ENCODE data around the gene MTMR12.

MTMR12 gene

DNA sequence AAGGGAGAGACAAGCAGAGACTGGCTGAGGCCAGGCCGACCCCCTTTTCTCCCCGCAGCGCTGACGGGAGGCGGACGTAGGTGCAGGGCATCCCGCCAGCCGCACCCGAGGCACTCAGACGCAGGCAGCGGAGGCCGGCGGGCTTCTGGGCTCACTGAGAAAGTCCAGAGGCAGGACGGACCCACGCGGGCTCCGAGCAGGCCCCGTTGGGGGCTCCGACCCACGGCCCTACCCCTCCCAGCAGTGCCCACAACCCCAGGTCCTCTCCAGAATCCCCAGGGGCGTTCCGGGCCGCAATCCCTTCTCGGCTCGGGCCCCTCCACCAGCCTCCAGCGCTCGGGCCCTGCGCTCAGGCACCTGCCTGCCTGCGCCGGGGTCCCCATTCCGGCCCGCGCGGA is 543 bp downstream of the MTMR12 start:
- in situ Hi-C loops (cut with MboI; ENCODE audit: low pct_unique_long_range_greater_than_20kb, low sequenced_read_pairs, unreplicated experiment) = no loop called here
- TF ChIP-seq, protein P1, sequence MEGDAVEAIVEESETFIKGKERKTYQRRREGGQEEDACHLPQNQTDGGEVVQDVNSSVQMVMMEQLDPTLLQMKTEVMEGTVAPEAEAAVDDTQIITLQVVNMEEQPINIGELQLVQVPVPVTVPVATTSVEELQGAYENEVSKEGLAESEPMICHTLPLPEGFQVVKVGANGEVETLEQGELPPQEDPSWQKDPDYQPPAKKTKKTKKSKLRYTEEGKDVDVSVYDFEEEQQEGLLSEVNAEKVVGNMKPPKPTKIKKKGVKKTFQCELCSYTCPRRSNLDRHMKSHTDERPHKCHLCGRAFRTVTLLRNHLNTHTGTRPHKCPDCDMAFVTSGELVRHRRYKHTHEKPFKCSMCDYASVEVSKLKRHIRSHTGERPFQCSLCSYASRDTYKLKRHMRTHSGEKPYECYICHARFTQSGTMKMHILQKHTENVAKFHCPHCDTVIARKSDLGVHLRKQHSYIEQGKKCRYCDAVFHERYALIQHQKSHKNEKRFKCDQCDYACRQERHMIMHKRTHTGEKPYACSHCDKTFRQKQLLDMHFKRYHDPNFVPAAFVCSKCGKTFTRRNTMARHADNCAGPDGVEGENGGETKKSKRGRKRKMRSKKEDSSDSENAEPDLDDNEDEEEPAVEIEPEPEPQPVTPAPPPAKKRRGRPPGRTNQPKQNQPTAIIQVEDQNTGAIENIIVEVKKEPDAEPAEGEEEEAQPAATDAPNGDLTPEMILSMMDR (IDR thresholded peaks at IDR 0.05; ENCODE audit: extremely low read depth, insufficient read depth, missing control alignments) = no peak
- DNase-seq (ENCODE audit: low spot score) = peak; percentile 51

DNA sequence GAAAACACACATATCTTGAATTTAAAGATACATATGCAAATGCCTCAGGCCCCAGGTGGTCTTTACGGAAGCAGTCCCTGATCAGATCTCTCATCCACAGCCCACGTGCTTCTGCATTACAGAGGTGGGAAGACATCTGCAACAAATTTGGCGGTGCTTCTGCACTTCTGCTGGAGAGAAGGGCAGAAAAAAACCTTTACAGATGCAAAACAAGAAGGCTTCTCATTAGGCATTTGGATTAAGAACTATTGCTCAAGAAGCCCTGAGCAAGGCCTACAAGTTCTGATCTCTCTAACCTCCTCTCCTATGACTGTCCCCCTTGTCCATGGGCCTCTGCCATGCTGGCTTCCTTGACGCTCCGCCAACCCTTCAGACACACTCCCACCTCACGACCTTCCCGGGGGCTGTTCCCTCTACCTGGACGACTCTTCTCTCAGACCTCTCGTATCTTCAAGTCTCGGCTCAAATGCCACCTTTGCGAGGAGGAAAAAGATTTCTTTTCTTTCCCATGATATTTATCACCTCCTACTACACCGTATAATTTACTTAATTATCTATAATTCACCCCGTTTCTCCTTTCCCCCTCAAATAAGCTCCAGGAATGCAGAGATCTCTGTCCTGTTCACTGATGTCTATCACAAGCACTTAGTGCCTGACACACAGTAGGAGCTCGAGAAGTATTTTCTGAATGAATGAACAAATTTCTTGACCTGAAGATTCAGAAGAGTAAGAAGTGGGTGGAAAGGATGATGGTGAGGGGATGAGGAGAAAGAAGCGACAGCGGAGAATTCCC is 1.1 kb downstream of the MTMR12 start:
- in situ Hi-C loops (cut with MboI; ENCODE audit: low pct_unique_long_range_greater_than_20kb, low sequenced_read_pairs, unreplicated experiment) = no loop called here
- TF ChIP-seq, protein P1 (IDR thresholded peaks at IDR 0.05; ENCODE audit: extremely low read depth, insufficient read depth, missing control alignments) = no peak
- peak; percentile 49 for DNase-seq (ENCODE audit: low spot score)

DNA sequence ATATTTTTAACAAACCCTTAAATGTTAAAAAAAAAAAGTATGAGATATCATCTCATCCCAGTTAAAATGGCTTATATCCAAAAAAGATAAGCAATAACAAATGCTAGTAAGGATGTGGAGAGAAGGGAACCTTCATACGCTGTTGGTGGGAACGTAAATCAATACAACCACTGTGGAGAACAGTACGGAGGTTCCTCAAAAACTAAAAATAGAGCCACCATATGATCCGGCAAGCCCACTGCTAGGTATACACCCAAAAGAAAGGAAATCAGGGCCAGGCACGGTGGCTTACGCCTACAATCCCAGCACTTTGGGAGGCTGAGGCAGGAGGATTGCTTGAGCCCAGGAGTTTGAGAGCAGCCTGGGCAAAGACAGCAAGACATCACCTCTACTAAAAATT is 3.0 kb downstream of the MTMR12 start:
- in situ Hi-C loops (cut with MboI; ENCODE audit: low pct_unique_long_range_greater_than_20kb, low sequenced_read_pairs, unreplicated experiment) = no loop called here
- DNase-seq (ENCODE audit: low spot score) = no peak
- TF ChIP-seq, protein P1 (IDR thresholded peaks at IDR 0.05; ENCODE audit: extremely low read depth, insufficient read depth, missing control alignments) = no peak

DNA sequence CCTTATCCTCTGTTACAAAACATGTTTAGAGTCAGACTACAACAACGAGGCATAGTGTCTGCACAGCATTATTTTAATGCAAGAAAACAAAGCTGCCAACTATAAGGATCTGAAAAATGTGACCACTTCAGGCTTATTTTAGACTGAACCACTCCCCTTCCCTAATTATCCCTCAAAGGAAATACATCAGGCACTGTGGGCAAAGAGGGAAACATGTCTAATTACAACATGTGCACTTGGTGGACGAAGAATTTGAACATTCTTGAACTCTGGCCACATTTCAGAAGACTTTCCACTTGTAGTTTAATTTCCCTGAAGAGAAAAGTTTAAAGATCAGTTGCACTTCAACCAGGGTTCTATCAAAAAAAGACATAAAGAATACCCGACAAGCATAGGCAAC is 3.8 kb downstream of the MTMR12 start:
- in situ Hi-C loops (cut with MboI; ENCODE audit: low pct_unique_long_range_greater_than_20kb, low sequenced_read_pairs, unreplicated experiment) = no loop called here
- TF ChIP-seq, protein P1 (IDR thresholded peaks at IDR 0.05; ENCODE audit: extremely low read depth, insufficient read depth, missing control alignments) = no peak
- no peak for DNase-seq (ENCODE audit: low spot score)

DNA sequence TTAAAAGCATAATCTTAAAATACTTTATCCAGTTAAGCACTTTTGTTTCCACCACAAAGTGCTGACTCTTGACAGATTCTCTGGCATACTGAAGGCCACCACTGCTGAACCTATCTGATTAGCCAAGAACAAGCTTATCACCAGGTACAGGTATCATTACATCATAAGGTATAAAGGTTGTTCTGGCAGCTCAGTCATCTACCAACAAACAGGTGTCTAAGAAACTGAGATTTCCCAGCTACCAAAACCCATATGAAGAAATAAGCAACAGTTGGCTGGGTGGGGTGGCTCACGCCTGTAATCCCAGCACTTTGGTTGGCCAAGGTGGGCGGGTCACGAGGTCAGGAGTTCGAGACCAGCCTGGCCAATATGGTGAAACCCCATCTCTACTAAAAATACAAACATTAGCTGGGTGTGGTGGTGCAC is 5.0 kb downstream of the MTMR12 start:
- no peak for DNase-seq (ENCODE audit: low spot score)
- in situ Hi-C loops (cut with MboI; ENCODE audit: low pct_unique_long_range_greater_than_20kb, low sequenced_read_pairs, unreplicated experiment) = no loop called here
- TF ChIP-seq, protein P1 (IDR thresholded peaks at IDR 0.05; ENCODE audit: extremely low read depth, insufficient read depth, missing control alignments) = no peak

DNA sequence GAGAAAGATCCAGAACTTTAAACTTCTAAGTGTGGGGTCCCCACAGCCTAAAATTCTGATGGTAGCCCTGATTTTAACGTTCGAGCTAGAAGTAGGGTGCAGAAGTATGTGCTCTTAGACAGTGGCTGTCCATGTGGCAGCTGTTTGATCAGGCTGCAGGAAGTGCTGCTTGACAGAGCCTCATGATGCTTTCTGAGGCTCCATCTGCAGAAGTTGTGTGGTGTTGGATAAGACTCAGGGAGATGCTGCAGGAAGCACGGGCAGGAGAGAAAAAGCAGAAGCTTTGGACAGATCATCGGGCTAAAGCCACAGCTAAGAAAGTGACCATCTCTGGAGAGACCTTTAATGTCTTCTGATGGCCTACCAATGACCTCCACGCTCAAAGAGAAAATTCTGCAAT is 8.1 kb downstream of the MTMR12 start:
- in situ Hi-C loops (cut with MboI; ENCODE audit: low pct_unique_long_range_greater_than_20kb, low sequenced_read_pairs, unreplicated experiment) = no loop called here
- TF ChIP-seq, protein P1 (IDR thresholded peaks at IDR 0.05; ENCODE audit: extremely low read depth, insufficient read depth, missing control alignments) = no peak
- no peak for DNase-seq (ENCODE audit: low spot score)
